ENCODE results near the gene CUX1.
A peak's percentile ranks its signal among the peaks of the same experiment; 100 is the strongest.
"Not testable (repeated sequence)": the region's sequence is repeated elsewhere in the genome, so short reads cannot be mapped to it uniquely, and the experiment has no call there.

The CUX1 gene

DNA sequence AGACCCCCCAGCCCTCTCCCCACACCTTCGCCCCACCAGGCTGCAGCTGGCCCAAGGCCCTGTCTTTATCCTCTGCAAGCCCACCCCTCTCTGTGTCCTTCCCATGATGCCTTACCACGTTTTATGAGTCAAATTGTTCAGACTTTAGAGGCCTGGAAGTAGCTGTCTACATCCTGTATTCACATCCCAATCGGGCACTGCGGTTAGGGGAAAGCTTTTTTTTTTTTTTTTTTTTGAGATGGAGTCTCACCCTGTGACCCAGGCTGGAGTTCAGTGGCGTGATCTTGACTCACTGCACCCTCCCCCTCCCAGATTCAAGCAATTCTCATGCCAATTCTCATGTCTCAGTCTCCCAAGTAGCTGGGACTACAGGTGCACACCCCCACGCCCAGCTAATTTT, 347.7 kb downstream of the CUX1 start:
- no peak for DNase-seq

DNA sequence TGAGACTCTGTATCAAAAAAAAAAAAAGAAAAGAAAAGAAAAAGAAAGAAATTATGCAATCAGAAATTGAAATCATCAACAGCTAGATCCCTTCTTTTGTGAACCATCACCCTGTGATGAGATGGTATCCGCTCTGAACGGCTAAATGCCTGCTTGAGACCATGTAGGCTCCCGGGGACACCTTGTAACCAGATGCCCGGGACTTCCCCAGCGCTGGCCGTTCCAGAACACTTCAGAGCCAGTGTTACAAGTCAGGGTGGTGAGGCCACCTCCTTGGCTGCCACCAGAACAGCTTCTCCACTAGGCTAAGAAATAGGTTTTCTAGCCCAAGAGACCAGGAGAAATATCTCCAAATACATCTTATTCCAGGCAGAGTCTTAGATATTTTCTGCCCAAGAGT, 349.8 kb downstream of the CUX1 start:
- DNase-seq: no peak

DNA sequence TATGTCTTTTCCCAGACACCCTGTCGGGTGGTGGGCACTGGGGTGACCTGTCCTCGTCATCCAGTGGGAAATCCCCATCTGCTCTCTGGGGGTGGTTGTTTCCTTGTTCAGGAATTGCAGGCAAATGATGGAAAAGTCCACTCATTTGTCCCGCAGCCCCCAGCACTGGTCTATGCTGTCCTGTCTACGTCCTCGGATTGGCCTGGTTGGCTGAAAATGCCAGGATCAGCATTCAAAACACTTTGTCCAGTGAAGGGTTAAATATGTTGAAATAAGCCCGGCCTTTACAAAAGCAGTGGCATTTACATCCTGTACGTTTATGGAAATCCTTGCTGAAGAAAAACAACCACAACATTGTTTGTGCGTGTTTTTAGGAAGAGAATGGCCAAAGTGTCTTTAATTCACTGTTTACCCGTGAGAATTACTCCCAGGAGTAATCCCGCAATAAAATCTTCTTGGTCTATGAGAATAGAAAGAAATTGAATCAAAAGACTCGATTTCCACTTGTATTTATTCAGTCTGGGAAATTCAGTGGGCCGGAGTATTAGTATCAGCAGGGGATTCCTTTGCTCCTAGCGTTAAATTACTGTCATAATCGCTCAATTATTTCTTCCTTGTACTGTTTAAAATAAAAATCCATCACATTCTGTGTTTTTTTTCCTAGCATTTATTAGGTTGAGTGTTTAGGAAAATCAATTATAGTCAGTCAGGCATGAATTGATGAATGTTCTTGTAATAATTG, 352.4 kb downstream of the CUX1 start:
- DNase-seq: no peak

DNA sequence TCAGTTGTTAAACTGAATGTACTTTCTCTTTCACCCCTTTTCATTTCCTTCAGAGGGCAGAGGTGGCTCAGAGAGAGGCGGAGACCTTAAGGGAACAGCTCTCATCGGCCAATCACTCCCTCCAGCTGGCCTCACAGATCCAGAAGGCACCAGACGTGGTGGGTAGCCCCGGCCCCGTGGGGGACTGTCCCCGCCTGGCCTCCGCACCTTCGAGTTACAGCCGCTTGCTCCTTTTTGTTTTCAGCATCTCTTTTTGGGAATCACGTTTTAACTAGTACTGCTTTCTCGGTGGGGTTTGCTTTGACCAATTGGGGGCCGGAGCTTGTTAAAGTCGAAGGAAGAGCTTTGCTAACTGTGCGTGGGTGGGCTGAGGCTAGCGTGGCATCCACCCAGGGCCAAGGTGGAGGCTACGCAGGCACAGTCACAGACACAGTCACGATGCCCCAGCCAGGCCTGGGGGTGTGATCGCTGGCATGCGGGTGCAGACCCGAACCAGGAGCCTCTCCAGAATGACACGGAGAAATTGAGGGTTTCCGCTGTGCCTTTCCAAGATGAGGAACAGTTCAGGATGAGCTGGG, 353.1 kb downstream of the CUX1 start:
- DNase-seq: no peak

DNA sequence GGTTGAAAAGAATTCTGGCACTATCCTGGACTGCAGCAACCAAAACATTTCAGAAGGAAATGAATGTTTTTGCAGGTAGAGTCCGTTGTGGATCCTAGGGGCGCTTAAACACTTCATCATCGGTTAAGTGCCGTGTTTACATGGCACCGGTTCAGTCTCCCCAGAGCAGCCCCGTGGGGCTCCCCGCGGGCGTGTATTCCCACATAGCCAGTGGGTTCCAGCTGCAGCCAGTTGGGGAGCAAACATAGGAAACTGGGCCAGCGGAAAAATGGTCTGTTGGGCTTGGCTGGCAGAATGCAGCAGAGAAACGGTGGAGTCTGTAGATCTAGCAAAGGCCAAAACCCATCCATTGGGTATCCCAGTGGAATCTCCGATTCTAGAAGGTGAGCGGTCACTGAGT, 356.2 kb downstream of the CUX1 start:
- DNase-seq: no peak

DNA sequence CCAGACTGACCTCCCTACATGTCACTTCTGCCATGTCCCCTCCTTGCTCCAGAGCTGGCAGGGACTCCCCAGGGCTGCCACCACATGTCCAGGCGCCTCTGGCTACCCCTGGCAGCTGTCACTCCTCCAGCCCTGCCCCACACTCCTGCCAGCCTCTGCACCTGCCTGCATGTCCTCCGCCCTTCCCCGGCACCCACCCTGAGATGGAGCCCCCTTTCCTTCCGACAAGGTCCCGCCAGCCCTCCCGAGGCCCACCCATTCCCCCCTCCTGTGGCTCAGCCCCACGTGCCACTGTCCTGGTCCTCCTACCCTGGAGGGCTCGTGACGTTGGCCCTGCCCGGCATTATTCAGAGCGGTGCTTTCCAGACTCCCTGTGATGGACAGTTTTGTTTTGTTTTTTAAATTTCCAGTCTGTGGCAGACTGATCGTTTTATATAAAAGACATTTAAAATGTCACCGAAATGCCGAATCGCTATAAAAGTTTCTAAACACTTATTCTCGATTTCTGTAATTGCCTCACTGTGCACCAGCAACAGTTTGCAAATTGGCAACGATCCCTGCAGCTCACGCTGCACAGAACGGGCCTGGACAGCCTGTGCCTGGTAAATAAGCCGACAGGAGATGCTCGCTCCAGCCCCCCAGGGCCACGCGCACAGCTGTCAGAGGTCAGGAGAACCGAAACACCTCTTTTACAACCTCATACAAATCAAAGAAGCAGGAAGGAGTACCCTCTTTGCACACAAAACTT, 358.2 kb downstream of the CUX1 start:
- DNase-seq: peak in 1 of 2 experiments; percentile 33

DNA sequence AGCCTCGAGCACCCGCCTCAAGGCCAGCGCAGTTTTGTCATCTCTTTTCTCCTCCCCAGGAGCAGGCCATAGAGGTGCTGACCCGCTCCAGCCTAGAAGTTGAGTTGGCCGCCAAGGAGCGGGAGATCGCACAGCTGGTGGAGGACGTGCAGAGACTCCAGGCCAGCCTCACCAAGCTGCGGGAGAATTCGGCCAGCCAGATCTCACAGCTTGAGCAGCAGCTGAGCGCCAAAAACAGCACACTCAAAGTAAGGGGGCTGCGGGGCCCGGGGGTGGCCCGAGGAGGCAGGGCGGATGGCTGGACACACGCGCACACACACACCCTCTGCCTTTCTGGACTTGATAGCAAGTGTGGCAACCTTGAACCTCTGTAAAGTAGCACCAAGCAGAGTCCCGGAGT, 361.0 kb downstream of the CUX1 start:
- no peak for DNase-seq

DNA sequence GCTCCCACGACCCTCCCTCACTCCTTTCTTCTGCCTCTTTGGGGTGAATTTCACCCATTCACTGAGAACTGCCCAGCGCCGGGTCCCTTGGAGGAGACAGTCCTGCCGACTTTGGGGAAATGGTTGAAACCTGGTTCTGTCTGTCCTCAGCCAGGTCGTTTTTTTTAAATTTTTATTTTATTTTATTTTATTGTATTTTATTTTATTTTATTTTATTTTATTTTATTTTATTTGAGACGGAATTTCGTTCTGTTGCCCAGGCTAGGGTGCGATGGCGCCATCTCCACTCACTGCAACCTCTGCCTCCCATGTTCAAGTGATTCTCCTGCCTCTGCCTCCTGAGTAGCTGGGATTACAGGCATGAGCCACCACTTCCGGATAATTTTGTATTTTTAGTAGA, 363.3 kb downstream of the CUX1 start:
- DNase-seq: no peak

DNA sequence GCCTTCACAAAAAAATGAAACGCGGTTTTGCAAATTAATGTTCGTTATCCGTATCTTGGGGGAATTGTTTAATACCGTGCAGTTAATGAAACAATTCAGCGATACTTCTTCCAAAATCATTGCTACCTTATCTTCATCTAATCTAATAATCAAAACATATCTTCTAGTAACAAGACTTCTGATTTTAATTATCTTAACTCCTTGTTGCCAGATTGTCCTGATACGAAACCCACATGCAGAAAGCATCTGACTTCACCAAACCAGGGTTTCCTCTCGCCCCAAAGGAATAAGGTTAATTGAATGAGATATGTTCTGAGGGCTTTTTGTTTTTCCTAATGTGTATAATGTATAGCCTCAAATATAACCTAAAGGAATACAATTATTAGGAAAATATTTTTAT, 364.1 kb downstream of the CUX1 start:
- no peak for DNase-seq

DNA sequence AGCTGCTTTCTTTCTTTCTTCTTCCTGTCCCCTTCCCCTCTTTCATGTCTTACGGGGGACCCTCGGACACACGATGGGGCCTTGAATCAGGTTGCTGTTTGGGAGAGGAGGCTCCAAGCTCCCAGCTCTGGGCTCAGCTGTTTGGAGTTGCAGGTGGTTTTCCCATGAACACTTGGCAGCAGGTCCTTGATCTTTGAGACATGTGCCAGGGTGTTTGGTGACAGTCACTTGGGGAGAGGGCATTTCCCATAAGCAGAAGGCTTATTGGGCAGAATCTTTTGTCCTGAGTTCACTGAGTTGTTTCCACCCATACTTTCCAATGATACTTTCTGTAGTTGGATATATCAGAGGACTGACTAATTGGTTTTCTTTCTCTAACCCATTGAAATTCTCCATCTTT, 364.6 kb downstream of the CUX1 start:
- DNase-seq: no peak

DNA sequence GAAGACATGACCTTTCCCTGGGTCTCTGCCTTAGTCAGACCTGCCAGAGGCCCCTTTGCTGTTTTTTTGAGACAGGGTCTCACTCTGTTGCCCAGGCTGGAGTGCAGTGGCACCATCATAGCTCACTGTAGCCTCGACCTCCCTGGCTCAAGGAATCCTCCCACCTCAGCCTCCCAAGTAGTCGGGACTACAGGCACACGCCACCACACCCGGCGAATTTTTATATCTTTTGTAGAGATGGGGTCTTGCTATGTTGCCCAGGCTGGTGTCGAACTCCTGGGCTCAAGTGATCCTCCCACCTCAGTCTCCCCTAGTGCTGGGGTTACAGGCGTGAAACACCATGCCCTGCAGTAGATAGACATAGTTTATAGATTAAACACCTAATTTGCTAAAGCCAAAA, 366.4 kb downstream of the CUX1 start:
- DNase-seq: not testable (repeated sequence)

DNA sequence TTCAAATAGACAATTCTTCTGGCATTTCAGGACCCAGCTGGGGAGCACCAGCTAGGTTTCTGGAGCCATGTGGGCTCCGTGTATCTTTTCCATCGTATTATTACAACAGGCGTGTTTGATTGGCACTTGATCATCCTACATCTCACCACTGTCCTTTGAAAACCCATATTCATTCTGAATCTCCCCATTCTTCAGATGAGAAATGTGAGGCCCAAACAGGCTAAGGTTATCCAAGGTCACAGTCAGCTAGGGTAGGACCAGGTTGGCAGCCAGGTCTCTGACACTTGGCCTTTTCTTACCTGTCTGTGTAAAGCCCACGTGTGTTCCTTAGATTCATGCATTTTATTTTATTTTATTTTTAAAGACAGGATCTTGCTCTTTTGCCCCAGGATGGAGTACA, 366.9 kb downstream of the CUX1 start:
- no peak for DNase-seq

DNA sequence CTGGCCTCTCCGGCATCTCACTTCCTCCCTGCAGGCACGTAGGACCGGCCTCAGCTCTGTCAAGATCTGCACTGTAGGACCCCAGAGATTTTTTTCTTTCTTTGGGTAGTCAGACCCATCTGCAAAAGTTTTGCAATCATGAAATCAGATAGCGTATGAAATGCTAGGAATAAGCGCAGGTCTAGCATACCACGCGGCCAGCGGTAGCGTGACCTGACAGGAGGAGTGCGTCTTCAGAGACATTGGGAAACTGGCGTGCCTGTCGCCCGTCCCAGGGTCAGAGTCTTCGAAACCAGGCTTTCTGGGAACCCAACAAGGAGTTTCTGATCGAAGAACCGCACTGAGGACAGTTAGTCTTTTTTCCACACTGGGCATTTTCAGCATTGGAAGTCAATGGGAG, 368.4 kb downstream of the CUX1 start:
- DNase-seq: no peak

DNA sequence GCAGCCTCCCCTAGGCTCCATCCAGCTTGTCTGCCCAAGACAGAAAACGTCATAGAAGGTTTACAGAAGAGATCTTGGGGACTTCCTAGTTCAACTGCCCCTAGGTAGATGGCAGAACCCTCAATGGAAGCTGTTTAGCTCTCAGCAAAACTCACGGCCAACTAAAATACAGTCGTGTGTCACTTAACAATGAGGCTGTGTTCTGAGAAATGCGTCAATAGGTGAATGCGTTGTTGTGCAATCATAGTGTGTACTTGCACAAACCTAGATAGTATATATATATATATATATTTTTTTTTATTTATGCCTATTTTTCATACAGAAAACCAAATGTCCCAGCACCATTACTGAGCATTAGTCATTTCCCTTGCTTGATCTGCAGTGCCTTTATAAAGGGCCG, 368.9 kb downstream of the CUX1 start:
- DNase-seq: no peak

DNA sequence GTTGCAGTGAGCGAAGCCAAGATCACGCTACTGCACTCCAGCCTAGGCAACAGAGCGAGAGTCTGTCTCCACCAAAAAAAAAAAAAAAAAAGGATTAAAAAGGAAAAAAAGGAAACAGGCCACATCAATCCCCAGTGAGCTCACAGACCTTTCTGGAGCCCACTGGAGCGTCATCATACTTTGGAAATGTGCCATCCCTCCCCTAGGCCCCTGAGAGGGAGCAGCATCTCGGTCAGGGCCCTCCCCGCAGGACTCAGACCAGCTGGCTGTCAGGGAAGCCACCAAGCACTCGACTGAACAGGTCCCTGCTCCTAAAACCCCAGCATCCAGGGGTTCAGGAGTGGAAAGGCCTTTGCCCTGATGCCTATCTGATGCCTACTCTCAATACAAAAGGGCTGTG, 371.3 kb downstream of the CUX1 start:
- DNase-seq: no peak

DNA sequence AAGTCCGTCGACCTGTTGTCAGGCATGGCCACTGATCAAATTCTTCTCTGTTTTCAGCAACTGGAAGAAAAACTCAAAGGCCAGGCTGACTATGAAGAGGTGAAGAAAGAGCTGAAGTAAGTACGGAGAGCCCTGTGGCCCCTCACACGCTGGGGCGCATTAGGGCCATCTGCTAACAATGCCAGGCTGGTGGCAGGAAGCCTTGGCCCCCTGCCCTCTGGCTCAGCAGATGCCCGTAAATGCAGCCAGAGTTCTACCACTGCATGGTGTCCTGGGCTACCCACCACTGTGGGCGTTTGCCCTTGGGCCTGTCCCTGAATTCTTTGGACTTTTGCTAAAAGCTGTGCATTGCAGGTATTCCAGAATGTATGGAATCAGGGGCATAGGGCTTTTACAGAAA, 372.3 kb downstream of the CUX1 start:
- no peak for DNase-seq

DNA sequence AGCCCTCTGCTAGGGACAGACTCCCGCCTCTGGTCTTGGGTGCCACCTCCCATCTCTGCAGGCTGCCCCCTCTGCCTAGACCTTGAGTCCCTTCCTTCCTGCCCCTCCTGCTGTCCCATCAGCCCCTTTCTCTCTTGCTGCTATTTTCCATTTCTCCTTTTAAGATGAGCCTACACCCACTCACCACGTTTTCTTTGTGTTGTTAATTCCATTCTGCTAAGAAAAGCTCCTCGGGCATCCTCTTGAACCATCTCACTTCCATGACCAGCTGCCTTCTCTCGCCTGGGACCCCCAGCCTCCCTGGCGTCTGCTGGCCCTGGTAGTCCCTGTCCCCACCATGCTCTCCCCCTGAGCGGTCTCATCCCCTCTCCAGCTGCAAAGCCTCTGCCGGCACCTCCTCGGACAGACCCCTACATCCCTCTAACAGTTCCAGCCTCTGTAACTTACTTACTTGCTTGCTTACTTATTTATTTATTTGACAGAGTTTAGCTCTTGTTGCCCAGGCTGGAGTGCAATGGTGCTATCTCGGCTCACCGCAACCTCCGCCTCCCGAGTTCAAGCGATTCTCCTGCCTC, 373.4 kb downstream of the CUX1 start:
- DNase-seq: no peak

DNA sequence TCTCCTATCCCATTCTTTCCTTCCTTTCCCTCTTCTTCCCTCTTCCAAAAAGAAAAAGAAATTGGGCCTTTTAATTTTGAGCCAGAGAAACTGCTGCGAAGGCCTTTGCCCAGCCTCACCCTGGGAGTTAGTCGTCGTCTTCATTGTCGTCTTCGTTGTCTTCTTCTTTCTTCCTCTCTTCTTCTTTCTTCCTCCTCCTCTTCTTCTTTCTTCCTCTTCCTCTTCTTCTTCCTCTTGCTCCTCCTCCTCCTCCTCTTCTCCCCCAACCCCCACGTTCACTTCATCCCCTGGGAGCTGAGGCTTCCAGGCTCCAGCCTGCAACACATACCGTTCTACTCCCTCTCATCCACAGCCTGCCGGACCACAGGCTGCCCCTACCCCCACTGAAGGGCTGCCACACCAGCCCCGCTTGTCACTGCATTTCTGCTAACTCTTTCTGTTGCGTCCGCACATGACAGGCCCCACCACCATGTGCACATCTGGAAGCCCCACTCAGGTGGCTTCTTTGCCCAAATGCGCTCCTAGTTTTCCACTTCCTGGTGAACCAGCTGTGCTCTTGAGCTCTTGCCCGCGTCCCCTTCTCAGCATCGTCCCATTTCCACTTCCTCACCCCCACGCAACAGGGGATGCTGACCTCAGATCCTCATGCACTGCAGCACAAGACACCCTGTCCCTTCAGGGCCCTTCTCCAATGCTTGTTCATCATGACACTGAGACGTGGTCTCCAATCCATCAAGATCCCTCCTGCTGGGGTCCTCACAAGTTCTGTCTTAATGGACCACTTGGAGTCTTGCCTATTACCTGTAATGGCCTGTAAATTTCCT, 374.3 kb downstream of the CUX1 start:
- no peak for DNase-seq

DNA sequence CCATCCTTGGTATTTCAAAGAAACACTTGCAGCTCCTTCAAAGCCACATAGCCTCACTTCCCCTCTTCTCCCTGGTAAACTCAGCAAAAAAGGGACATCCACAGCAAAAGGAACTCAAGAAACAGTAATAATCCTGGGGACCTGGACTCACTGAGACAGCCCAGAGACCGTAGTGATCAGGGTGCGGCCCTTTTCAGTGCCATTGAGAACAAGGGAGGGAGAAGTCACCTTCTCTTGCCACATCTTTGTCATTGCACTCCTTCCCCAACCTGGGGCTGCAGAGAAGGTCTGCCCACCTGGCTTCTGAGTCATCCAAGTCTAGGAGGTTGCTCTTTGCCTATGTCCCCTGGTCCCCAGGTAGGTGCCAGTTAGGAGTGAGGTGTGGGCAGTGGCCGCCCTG, 375.4 kb downstream of the CUX1 start:
- no peak for DNase-seq

DNA sequence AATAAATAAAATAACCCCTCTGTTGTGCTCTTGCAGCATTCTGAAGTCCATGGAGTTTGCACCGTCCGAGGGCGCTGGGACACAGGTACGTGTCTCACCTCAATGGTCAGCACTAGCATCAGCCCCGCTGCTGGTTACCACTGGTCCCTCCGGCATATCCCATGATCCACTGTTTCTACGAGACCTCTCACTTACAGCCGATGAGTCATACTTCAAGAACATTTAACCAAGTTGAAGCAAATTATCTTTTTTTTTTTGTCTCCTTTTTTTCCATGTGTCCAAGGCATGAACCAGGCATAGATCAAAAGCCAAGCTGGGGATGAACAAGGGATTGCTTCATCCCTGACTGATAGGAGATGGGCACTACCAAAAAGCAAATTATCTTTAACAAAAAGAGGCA, 376.4 kb downstream of the CUX1 start:
- DNase-seq: no peak

DNA sequence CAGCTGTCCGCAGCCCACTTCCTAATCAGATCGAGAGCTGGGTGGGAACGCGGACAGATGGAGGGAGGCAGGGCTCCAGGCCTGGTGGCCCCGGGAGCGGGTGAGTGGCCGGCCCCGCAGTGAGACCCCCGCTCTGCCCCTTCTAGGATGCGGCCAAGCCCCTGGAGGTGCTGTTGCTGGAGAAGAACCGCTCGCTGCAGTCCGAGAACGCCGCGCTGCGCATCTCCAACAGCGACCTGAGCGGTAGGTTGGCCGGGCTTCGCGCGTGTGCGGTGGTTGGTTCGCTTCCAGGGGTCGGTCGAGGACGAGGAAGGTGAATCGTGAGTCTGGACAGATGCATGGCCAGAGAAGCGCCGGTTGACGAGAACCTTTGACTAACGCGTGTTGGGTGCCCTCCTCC, 377.9 kb downstream of the CUX1 start:
- no peak for DNase-seq

DNA sequence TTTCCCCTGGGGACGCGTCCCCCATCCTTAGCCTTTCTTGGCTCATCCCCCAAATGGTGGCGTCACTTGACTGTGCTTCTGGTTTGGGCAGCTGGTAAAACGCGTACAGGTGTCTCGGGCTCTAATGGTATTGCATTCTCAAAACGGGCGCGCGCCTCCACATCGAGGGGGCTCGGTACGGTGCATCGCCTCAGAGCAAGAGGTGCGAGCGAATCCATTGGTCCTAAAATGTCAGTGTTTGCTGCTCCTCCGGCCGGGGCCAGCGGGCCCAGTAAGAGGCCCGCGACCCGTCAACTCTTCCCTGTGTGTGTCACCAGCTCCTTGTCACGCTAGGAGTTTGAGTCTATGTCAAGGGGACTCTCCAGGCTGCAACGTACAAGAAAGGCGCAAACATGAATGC, 378.6 kb downstream of the CUX1 start:
- DNase-seq: no peak

DNA sequence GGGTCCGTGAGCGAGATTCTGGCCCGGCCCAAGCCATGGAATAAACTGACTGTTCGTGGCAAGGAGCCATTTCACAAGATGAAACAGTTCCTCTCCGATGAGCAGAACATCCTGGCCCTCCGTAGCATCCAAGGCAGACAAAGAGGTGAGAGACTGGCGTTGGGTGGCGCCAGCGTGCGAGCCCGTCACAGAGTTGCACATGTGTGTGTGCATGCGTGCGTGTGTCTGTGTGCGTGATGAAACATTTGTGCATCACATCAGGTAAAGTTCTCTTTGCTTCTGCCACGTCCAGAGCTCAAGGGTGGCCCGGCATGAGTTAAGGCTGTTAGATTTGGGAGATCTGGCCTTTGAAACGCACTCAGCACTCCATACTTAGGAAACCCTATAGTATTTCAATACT, 379.7 kb downstream of the CUX1 start:
- no peak for DNase-seq
